Osteoblast (primary cell): Measurements from ENCODE around the gene HS3ST6. TPM values are rescaled to one million over a fixed set of nuclear protein-coding genes. Genes with fewer than 3 reads are reported as not detected.
"Not testable (repeated sequence)": the region's sequence is repeated elsewhere in the genome, so short reads cannot be mapped to it uniquely, and the experiment has no call there.

Experiments used
- DNase-seq: peaks from one replicate; pipeline ENCODE4 v3.0.0; 2011; ENCODE audit warnings: low spot score, mixed read lengths; ENCODE audit not compliant: insufficient read length; ENCODE audit errors: missing footprints
- H2AFZ ChIP-seq: 2 replicates; pipeline ENCODE4 v1.6.0; 2011; ENCODE audit warnings: mild to moderate bottlenecking, low read length
- H3K27ac ChIP-seq: 2 replicates; pipeline ENCODE4 v1.5.1; 2011; ENCODE audit warnings: mild to moderate bottlenecking, low read depth, low read length, moderate library complexity
- H3K27me3 ChIP-seq: 2 replicates; pipeline ENCODE4 v1.6.0; 2012; ENCODE audit warnings: mild to moderate bottlenecking, control low read depth, inconsistent platforms, low read length, moderate library complexity; ENCODE audit not compliant: insufficient read depth
- H3K36me3 ChIP-seq: 2 replicates; pipeline ENCODE4 v1.5.1; 2011; ENCODE audit warnings: mild to moderate bottlenecking, low read length, control low read depth, moderate library complexity; ENCODE audit not compliant: insufficient read depth
- H3K4me1 ChIP-seq: 2 replicates; pipeline ENCODE4 v1.5.1; 2011; ENCODE audit warnings: mild to moderate bottlenecking, low read length, control low read depth, moderate library complexity; ENCODE audit not compliant: insufficient read depth
- H3K4me2 ChIP-seq: 2 replicates; pipeline ENCODE4 v1.6.0; 2011; ENCODE audit warnings: mild to moderate bottlenecking, low read length; ENCODE audit not compliant: insufficient read depth
- H3K4me3 ChIP-seq: fragments of 200-600 bp; sonication (generic); 3 replicates; pipeline ENCODE4 v1.5.1; 2012; ENCODE audit warnings: mild to moderate bottlenecking, low read length, inconsistent platforms; ENCODE audit not compliant: insufficient read depth
- H3K79me2 ChIP-seq: 2 replicates; pipeline ENCODE4 v1.6.0; 2012; ENCODE audit warnings: mild to moderate bottlenecking, low read length, control low read depth, inconsistent platforms; ENCODE audit not compliant: insufficient read depth
- H3K9me3 ChIP-seq: 2 replicates; pipeline ENCODE4 v1.5.1; 2011; ENCODE audit warnings: low read depth, low read length, control low read depth
- H4K20me1 ChIP-seq: 2 replicates; pipeline ENCODE4 v1.6.0; 2012; ENCODE audit warnings: mild to moderate bottlenecking, low read length, control low read depth; ENCODE audit not compliant: insufficient read depth
- total RNA-seq: library from RNA; depleted of rRNA; stranded (reverse); fragments of >200 nt; gene quantifications from 2 replicates; pipeline ENCODE4 v1.2.3, GENCODE V29; 2012
- TF ChIP-seq, protein P1 (sequence below): IDR thresholded peaks from 2 replicates; pipeline ENCODE4 v1.5.1; 2011; ENCODE audit warnings: mild to moderate bottlenecking, low read depth, low read length, moderate library complexity; ENCODE audit errors: extremely low read depth

HS3ST6 gene
- total RNA-seq, 1 donor, result not detected

GRCh38 chr16:1960665-1961630, 42.7 kb upstream of the HS3ST6 start:
- Histone ChIP-seq H3K4me2 (peak overlapping the region; percentile 80), H3K9me3 (no peaks in the 10 kb centered on the region), H3K27me3 (no peaks in the 10 kb centered on the region), H3K27ac (no peak overlapping the region), H2AFZ (no peak overlapping the region), H3K79me2 (peaks cover 54% of the 10 kb centered on the region), H3K36me3 (peaks cover 28% of the 10 kb centered on the region), H3K4me3 (peak overlapping the region; percentile 93), H4K20me1 (peaks cover 38% of the 10 kb centered on the region), H3K4me1 (peaks cover 26% of the 10 kb centered on the region)
- TF ChIP-seq, protein P1, sequence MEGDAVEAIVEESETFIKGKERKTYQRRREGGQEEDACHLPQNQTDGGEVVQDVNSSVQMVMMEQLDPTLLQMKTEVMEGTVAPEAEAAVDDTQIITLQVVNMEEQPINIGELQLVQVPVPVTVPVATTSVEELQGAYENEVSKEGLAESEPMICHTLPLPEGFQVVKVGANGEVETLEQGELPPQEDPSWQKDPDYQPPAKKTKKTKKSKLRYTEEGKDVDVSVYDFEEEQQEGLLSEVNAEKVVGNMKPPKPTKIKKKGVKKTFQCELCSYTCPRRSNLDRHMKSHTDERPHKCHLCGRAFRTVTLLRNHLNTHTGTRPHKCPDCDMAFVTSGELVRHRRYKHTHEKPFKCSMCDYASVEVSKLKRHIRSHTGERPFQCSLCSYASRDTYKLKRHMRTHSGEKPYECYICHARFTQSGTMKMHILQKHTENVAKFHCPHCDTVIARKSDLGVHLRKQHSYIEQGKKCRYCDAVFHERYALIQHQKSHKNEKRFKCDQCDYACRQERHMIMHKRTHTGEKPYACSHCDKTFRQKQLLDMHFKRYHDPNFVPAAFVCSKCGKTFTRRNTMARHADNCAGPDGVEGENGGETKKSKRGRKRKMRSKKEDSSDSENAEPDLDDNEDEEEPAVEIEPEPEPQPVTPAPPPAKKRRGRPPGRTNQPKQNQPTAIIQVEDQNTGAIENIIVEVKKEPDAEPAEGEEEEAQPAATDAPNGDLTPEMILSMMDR, result no peak
- DNase-seq, result peak; percentile 75

DNA sequence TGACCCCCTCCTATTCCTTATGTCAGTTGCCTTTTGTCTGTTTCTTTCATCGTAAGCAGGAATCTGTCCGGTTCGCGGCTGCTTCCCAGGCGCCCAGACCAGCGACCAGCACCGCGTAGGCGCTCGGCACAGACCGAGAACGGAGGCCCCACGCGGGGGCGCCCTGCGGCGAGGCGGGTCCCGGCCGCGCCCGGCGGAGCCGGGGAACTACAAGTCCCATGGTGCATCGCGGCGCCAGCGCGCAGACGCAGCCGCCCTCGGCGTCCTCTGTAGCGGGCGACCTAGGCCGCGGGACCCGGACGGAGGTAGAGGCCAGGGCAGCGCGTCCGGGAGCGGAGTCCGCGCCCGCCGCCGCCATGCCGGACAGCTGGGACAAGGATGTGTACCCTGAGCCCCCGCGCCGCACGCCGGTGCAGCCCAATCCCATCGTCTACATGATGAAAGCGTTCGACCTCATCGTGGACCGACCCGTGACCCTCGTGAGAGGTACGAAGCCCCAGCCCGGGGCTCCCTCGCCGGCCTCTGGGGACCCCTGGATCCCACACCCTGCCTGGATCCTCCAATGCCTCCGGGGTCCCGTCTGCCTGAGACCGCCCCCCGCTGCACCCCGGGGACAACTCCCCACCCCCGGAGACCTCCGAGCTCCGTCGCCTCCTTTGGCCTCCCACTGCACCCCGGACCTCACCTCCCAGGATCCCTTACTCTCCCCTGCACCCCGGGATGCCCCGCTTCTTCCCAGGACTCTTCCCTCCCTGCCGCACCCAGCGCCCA, 41.2 kb upstream of the HS3ST6 start, which contains the start of gene NDUFB10:
Gene NDUFB10 (plus strand): TSS at position 270 of the 771 bp plus-strand sequence. CDS start 87 bp downstream, at position 357.
- H3K36me3 ChIP-seq, result peaks cover 28% of the 10 kb centered on the region
- H2AFZ ChIP-seq, result peak within 1 kb of the TSS; percentile 88
- peak within 1 kb of the TSS; percentile 72 for H3K27ac ChIP-seq
- H3K27me3 ChIP-seq, result no peaks in the 10 kb centered on the region
- peak; percentile 99 for DNase-seq
- TF ChIP-seq, protein P1, result peak; percentile 56
- peaks cover 19% of the 10 kb centered on the region for H3K4me1 ChIP-seq
- H3K4me2 ChIP-seq, result peak within 1 kb of the TSS; percentile 80
- H4K20me1 ChIP-seq, result peaks cover 38% of the 10 kb centered on the region
- H3K79me2 ChIP-seq, result peaks cover 42% of the 10 kb centered on the region
- no peaks in the 10 kb centered on the region for H3K9me3 ChIP-seq
- H3K4me3 ChIP-seq, result peak within 1 kb of the TSS; percentile 93

GRCh38 chr16:1958715-1959268, 40.6 kb upstream of the HS3ST6 start:
- no peaks in the 10 kb centered on the region for H3K9me3 ChIP-seq
- peaks cover 34% of the 10 kb centered on the region for H4K20me1 ChIP-seq
- H3K4me2 ChIP-seq, result peak overlapping the region; percentile 80
- H3K27me3 ChIP-seq, result no peaks in the 10 kb centered on the region
- H3K79me2 ChIP-seq, result peaks cover 35% of the 10 kb centered on the region
- DNase-seq, result peak; percentile 60
- peaks cover 18% of the 10 kb centered on the region for H3K4me1 ChIP-seq
- H3K27ac ChIP-seq, result no peak overlapping the region
- peaks cover 25% of the 10 kb centered on the region for H3K36me3 ChIP-seq
- TF ChIP-seq, protein P1, result no peak
- H2AFZ ChIP-seq, result peak overlapping the region; percentile 88
- peak overlapping the region; percentile 93 for H3K4me3 ChIP-seq

- H4K20me1 ChIP-seq, result peaks cover 27% of the 10 kb centered on the region
- not testable (repeated sequence) for DNase-seq
These were observed 39.9 kb upstream of the HS3ST6 start for GRCh38 chr16:1958143-1958491.

GRCh38 chr16:1957434-1958142, 39.4 kb upstream of the HS3ST6 start:
- not testable (repeated sequence) for DNase-seq, H3K27ac ChIP-seq, H3K4me2 ChIP-seq, H3K27me3 ChIP-seq, H3K4me3 ChIP-seq, H2AFZ ChIP-seq, H3K4me1 ChIP-seq, H3K9me3 ChIP-seq
- H4K20me1 ChIP-seq, result peaks cover 22% of the 10 kb centered on the region
- H3K79me2 ChIP-seq, result peaks cover 23% of the 10 kb centered on the region
- H3K36me3 ChIP-seq, result peaks cover 13% of the 10 kb centered on the region

More at GRCh38 chr16:1958143-1958491, 39.9 kb upstream of the HS3ST6 start:
- not testable (repeated sequence) for H3K4me3 ChIP-seq, H3K27ac ChIP-seq, H2AFZ ChIP-seq, H3K9me3 ChIP-seq, H3K27me3 ChIP-seq, H3K4me2 ChIP-seq
- peaks cover 19% of the 10 kb centered on the region for H3K36me3 ChIP-seq
- H3K4me1 ChIP-seq, result peaks cover 11% of the 10 kb centered on the region
- peaks cover 28% of the 10 kb centered on the region for H3K79me2 ChIP-seq
